ENCODE data around the gene FGD2. TPM values are rescaled to one million over a fixed set of nuclear protein-coding genes. Genes with fewer than 3 reads are reported as not detected.

The FGD2 gene
- polyA plus RNA-seq, 1 donor from 2014 or later = not detected

- H3K9me2 ChIP-seq (ENCODE audit: insufficient read depth, low read length) = no peaks in the 10 kb centered on the region
- no peaks in the 10 kb centered on the region for H3F3A ChIP-seq (ENCODE audit: insufficient read depth, low read length, poor library complexity, severe bottlenecking)
- H3K9me3 ChIP-seq (ENCODE audit: low read length) = no peaks in the 10 kb centered on the region
- H3K4me3 ChIP-seq (ENCODE audit: low read length) = no peak overlapping the region
- TF ChIP-seq SMC3 (conservative IDR thresholded peaks at IDR 0.05; ENCODE audit: poor library complexity) (no peak), EZH2 (IDR thresholded peaks at IDR 0.05; ENCODE audit: borderline replicate concordance, insufficient read depth, low read length, poor library complexity, severe bottlenecking) (no peak), EP300 (conservative IDR thresholded peaks at IDR 0.05; ENCODE audit: poor library complexity, severe bottlenecking) (no peak), POLR2AphosphoS5 (IDR thresholded peaks at IDR 0.05) (no peak), RAD21 (conservative IDR thresholded peaks at IDR 0.05) (no peak), MXI1 (conservative IDR thresholded peaks at IDR 0.05; ENCODE audit: poor library complexity, severe bottlenecking) (no peak), TAF1 (IDR thresholded peaks at IDR 0.05; ENCODE audit: low read depth) (no peak)
- TF ChIP-seq, protein P1, sequence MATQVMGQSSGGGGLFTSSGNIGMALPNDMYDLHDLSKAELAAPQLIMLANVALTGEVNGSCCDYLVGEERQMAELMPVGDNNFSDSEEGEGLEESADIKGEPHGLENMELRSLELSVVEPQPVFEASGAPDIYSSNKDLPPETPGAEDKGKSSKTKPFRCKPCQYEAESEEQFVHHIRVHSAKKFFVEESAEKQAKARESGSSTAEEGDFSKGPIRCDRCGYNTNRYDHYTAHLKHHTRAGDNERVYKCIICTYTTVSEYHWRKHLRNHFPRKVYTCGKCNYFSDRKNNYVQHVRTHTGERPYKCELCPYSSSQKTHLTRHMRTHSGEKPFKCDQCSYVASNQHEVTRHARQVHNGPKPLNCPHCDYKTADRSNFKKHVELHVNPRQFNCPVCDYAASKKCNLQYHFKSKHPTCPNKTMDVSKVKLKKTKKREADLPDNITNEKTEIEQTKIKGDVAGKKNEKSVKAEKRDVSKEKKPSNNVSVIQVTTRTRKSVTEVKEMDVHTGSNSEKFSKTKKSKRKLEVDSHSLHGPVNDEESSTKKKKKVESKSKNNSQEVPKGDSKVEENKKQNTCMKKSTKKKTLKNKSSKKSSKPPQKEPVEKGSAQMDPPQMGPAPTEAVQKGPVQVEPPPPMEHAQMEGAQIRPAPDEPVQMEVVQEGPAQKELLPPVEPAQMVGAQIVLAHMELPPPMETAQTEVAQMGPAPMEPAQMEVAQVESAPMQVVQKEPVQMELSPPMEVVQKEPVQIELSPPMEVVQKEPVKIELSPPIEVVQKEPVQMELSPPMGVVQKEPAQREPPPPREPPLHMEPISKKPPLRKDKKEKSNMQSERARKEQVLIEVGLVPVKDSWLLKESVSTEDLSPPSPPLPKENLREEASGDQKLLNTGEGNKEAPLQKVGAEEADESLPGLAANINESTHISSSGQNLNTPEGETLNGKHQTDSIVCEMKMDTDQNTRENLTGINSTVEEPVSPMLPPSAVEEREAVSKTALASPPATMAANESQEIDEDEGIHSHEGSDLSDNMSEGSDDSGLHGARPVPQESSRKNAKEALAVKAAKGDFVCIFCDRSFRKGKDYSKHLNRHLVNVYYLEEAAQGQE (IDR thresholded peaks at IDR 0.05; ENCODE audit: borderline replicate concordance) = no peak
- TF ChIP-seq, protein P2, sequence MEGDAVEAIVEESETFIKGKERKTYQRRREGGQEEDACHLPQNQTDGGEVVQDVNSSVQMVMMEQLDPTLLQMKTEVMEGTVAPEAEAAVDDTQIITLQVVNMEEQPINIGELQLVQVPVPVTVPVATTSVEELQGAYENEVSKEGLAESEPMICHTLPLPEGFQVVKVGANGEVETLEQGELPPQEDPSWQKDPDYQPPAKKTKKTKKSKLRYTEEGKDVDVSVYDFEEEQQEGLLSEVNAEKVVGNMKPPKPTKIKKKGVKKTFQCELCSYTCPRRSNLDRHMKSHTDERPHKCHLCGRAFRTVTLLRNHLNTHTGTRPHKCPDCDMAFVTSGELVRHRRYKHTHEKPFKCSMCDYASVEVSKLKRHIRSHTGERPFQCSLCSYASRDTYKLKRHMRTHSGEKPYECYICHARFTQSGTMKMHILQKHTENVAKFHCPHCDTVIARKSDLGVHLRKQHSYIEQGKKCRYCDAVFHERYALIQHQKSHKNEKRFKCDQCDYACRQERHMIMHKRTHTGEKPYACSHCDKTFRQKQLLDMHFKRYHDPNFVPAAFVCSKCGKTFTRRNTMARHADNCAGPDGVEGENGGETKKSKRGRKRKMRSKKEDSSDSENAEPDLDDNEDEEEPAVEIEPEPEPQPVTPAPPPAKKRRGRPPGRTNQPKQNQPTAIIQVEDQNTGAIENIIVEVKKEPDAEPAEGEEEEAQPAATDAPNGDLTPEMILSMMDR (IDR thresholded peaks at IDR 0.05; ENCODE audit: poor library complexity, severe bottlenecking) = no peak
- no peak overlapping the region for H2AFZ ChIP-seq (ENCODE audit: low read depth, low read length)
- no peak overlapping the region for H3K9ac ChIP-seq (ENCODE audit: low read length)
- no peak overlapping the region for H3K4me2 ChIP-seq (ENCODE audit: low read length)
- no peaks in the 10 kb centered on the region for H4K20me1 ChIP-seq (ENCODE audit: insufficient read depth)
- H3K36me3 ChIP-seq (ENCODE audit: insufficient read depth, low read length) = peaks cover 3% of the 10 kb centered on the region
- H3K27ac ChIP-seq (ENCODE audit: low read length) = no peak overlapping the region
- no peaks in the 10 kb centered on the region for H3K27me3 ChIP-seq (ENCODE audit: insufficient read depth, low read depth, low read length)
- H3K79me2 ChIP-seq (replicated peaks; ENCODE audit: insufficient read depth, low read length) = no peaks in the 10 kb centered on the region
Observed at GRCh38 chr6:36973647-36974046, 31.8 kb upstream of the FGD2 start.

- H3K27ac ChIP-seq (ENCODE audit: low read length) = no peak overlapping the region
- no peak overlapping the region for H3K4me3 ChIP-seq (ENCODE audit: low read length)
- H3K9ac ChIP-seq (ENCODE audit: low read length) = no peak overlapping the region
- no peaks in the 10 kb centered on the region for H3K9me3 ChIP-seq (ENCODE audit: low read length)
- no peak overlapping the region for H3K4me2 ChIP-seq (ENCODE audit: low read length)
- no peak overlapping the region for H2AFZ ChIP-seq (ENCODE audit: low read depth, low read length)
- no peaks in the 10 kb centered on the region for H3K9me2 ChIP-seq (ENCODE audit: insufficient read depth, low read length)
- H3K36me3 ChIP-seq (ENCODE audit: insufficient read depth, low read length) = peaks cover 3% of the 10 kb centered on the region
- no peaks in the 10 kb centered on the region for H3F3A ChIP-seq (ENCODE audit: insufficient read depth, low read length, poor library complexity, severe bottlenecking)
- H4K20me1 ChIP-seq (ENCODE audit: insufficient read depth) = no peaks in the 10 kb centered on the region
- H3K79me2 ChIP-seq (replicated peaks; ENCODE audit: insufficient read depth, low read length) = peaks cover under 1% of the 10 kb centered on the region
- no peak for TF ChIP-seq MXI1 (conservative IDR thresholded peaks at IDR 0.05; ENCODE audit: poor library complexity, severe bottlenecking)
- TF ChIP-seq, protein P2 (IDR thresholded peaks at IDR 0.05; ENCODE audit: poor library complexity, severe bottlenecking) = no peak
- no peak for TF ChIP-seq SMC3 (conservative IDR thresholded peaks at IDR 0.05; ENCODE audit: poor library complexity)
- no peak for TF ChIP-seq RAD21 (conservative IDR thresholded peaks at IDR 0.05)
- TF ChIP-seq TAF1 (IDR thresholded peaks at IDR 0.05; ENCODE audit: low read depth) = no peak
- TF ChIP-seq, protein P1 (IDR thresholded peaks at IDR 0.05; ENCODE audit: borderline replicate concordance) = no peak
- TF ChIP-seq EP300 (conservative IDR thresholded peaks at IDR 0.05; ENCODE audit: poor library complexity, severe bottlenecking) = no peak
- TF ChIP-seq EZH2 (IDR thresholded peaks at IDR 0.05; ENCODE audit: borderline replicate concordance, insufficient read depth, low read length, poor library complexity, severe bottlenecking) = no peak
- no peak for TF ChIP-seq POLR2AphosphoS5 (IDR thresholded peaks at IDR 0.05)
- no peaks in the 10 kb centered on the region for H3K27me3 ChIP-seq (ENCODE audit: insufficient read depth, low read depth, low read length)
Observed at GRCh38 chr6:36975231-36976006, 30.0 kb upstream of the FGD2 start.

All from neural cell (in vitro differentiated cells).